Endodermal cell (in vitro differentiated cells): ENCODE data around the gene UGT1A3. TPM values are rescaled to one million over a fixed set of nuclear protein-coding genes. Genes with fewer than 3 reads are reported as not detected.

Source experiments
- DNase-seq: peaks from one replicate; pipeline ENCODE4 v3.0.0-alpha.2; 2017
- H3K27ac ChIP-seq: 2 replicates; pipeline ENCODE4 v1.5.1; 2013; ENCODE audit warnings: mild to moderate bottlenecking, low read depth, low read length, moderate library complexity
- H3K27me3 ChIP-seq: 2 replicates; pipeline ENCODE4 v1.6.1; 2013; ENCODE audit warnings: mild to moderate bottlenecking, low read length, moderate library complexity; ENCODE audit not compliant: insufficient read depth, control insufficient read depth, poor library complexity, severe bottlenecking
- H3K36me3 ChIP-seq: 2 replicates; pipeline ENCODE4 v1.7.0; 2013; ENCODE audit warnings: mild to moderate bottlenecking, low read length, moderate library complexity; ENCODE audit not compliant: control insufficient read depth, insufficient read depth
- H3K4me1 ChIP-seq: one replicate; pipeline ENCODE4 v1.7.0; 2013; ENCODE audit warnings: low read length; ENCODE audit not compliant: control insufficient read depth, insufficient read depth
- H3K4me3 ChIP-seq: 2 replicates; pipeline ENCODE4 v1.5.1; 2013; ENCODE audit warnings: mild to moderate bottlenecking, low read length, moderate library complexity
- H3K9ac ChIP-seq: 2 replicates; pipeline ENCODE4 v1.6.1; 2013; ENCODE audit warnings: mild to moderate bottlenecking, low read length, moderate library complexity; ENCODE audit not compliant: poor library complexity, severe bottlenecking; ENCODE audit errors: extremely low read depth
- H3K9me3 ChIP-seq: 2 replicates; pipeline ENCODE4 v1.6.1; 2013; ENCODE audit warnings: mild to moderate bottlenecking, low read length, moderate library complexity; ENCODE audit not compliant: control insufficient read depth
- H3K27ac Mint-ChIP-seq: 2 replicates; pipeline ENCODE4 v1.8.0; 2020; ENCODE audit warnings: mixed read lengths
- H3K27me3 Mint-ChIP-seq: 2 replicates; pipeline ENCODE4 v1.8.0; 2021; ENCODE audit warnings: mild to moderate bottlenecking, mixed read lengths; ENCODE audit not compliant: insufficient read depth
- H3K36me3 Mint-ChIP-seq: 2 replicates; pipeline ENCODE4 v1.8.0; 2020; ENCODE audit warnings: low read depth, mixed read lengths
- H3K4me1 Mint-ChIP-seq: 2 replicates; pipeline ENCODE4 v1.8.0; 2020; ENCODE audit warnings: mixed read lengths
- H3K4me3 Mint-ChIP-seq: 2 replicates; pipeline ENCODE4 v1.8.0; 2020; ENCODE audit warnings: mild to moderate bottlenecking, moderate library complexity, mixed read lengths
- H3K9me3 Mint-ChIP-seq: 2 replicates; pipeline ENCODE4 v1.8.0; 2020; ENCODE audit warnings: mild to moderate bottlenecking, mixed read lengths
- CTCF ChIP-seq: fragments of 200-600 bp; sonication (generic); conservative IDR thresholded peaks from 2 replicates; pipeline ENCODE4 v1.5.0; 2021; ENCODE audit warnings: antibody characterized with exemption, mild to moderate bottlenecking
- WGBS, 2 experiments: methylation state at CpG; one replicate each; pipeline versions ENCODE4 v1.1.5 to v1.1.7; 2013; ENCODE audit warnings: missing lambda C conversion rate in 2 of 2, mixed read lengths in 1 of 2; ENCODE audit not compliant: insufficient coverage in 1 of 2, insufficient read length in 1 of 2; 5-methylcytosine and 5-hydroxymethylcytosine counted together
- total RNA-seq, 2 donors: library from RNA; stranded (reverse); fragmentation: NEBNext Ultra II Directional in 1 of 2; extraction: Animal tissue kit (Norgen Biotek cat#: 25700) in 1 of 2; gene quantifications; 2 replicates in 1 of 2; 3 replicates in 1 of 2; pipeline ENCODE4 v1.2.1, GENCODE V29; 2021

UGT1A3 gene
- total RNA-seq, 2 donors from 2014 or later, result not detected

- Mint-ChIP-seq H3K27me3 (peaks cover 5% of the 10 kb centered on the region), H3K4me3 (no peak within 1 kb of the TSS), H3K36me3 (no peaks in the 10 kb centered on the region), H3K27ac (no peak within 1 kb of the TSS), H3K4me1 (no peaks in the 10 kb centered on the region), H3K9me3 (peaks cover 22% of the 10 kb centered on the region)
- H3K27ac ChIP-seq, result no peak within 1 kb of the TSS
- H3K27me3 ChIP-seq, result no peaks in the 10 kb centered on the region
- no peak within 1 kb of the TSS for H3K4me3 ChIP-seq
- H3K9me3 ChIP-seq, result peaks cover 10% of the 10 kb centered on the region
- no peak within 1 kb of the TSS for H3K9ac ChIP-seq
- TF ChIP-seq CTCF, result no peak
- WGBS, 2 experiments, result 81% methylated on average over 2 of the region's 2 CpGs; no CpG with 5 or more reads in 1 of the 2 experiments
- no peaks in the 10 kb centered on the region for H3K4me1 ChIP-seq
- no peaks in the 10 kb centered on the region for H3K36me3 ChIP-seq
- no peak for DNase-seq
Measured at GRCh38 chr2:233778030-233778429, 49.2 kb downstream of the UGT1A3 start, which contains the start of gene MROH2A. TSS of gene MROH2A (plus strand) at chr2:233778330. CDS start at chr2:233779359, 1,029 bp downstream.

DNA sequence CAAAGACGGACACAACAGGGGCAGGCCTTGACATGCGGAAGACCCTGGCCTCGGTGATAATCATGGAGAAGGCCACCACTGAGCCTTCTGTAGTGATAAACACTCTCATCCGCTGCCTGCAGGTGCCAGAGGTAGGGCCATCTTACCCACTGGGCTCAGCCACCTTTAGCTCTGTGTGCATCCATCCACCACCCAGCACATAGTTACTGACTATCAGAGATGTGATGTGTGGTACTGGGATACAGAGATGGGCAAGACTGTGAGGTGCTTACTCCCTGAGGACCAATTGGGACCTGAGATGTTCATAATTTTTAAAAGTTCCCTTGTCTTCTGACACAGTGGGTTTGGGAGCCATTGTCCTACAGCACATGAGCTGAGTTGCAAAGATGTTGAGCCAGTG lies 50.9 kb downstream of the UGT1A3 start:
- WGBS, 2 experiments, result 91 to 100% methylated on average over 3 to 4 of the region's 4 CpGs
- Histone ChIP-seq H3K27ac (no peak overlapping the region), H3K4me3 (no peak overlapping the region), H3K9ac (no peak overlapping the region), H3K4me1 (no peaks in the 10 kb centered on the region), H3K27me3 (no peaks in the 10 kb centered on the region), H3K9me3 (peaks cover 10% of the 10 kb centered on the region), H3K36me3 (no peaks in the 10 kb centered on the region)
- peaks cover 22% of the 10 kb centered on the region for H3K9me3 Mint-ChIP-seq
- TF ChIP-seq CTCF, result no peak
- no peak for DNase-seq
- H3K36me3 Mint-ChIP-seq, result no peaks in the 10 kb centered on the region
- no peak overlapping the region for H3K4me3 Mint-ChIP-seq
- no peak overlapping the region for H3K27ac Mint-ChIP-seq
- peaks cover 5% of the 10 kb centered on the region for H3K27me3 Mint-ChIP-seq
- no peaks in the 10 kb centered on the region for H3K4me1 Mint-ChIP-seq

DNA sequence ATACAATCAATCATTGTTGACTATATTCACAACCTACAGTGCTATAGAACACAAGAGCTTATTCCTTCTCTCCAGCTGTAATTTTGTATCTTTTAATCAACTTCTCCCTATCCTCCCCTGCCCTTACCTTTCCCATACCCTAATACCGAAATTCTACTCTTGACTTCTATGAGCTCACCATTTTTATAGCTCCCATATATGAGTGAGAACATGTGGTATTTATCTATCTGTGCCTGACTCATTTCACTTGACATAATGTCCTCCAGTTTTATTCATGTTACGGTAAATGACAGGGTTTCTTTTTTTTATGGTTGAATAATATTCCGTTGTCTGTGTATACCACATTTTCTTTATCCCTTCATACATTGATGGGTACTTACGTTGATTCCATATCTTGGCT lies 51.9 kb downstream of the UGT1A3 start:
- Histone ChIP-seq H3K9me3 (peaks cover 7% of the 10 kb centered on the region), H3K27me3 (no peaks in the 10 kb centered on the region), H3K4me3 (no peak overlapping the region), H3K27ac (no peak overlapping the region), H3K4me1 (no peaks in the 10 kb centered on the region), H3K9ac (no peak overlapping the region), H3K36me3 (no peaks in the 10 kb centered on the region)
- H3K27ac Mint-ChIP-seq, result no peak overlapping the region
- peaks cover 15% of the 10 kb centered on the region for H3K9me3 Mint-ChIP-seq
- H3K27me3 Mint-ChIP-seq, result peaks cover 5% of the 10 kb centered on the region
- H3K36me3 Mint-ChIP-seq, result no peaks in the 10 kb centered on the region
- no peak for DNase-seq
- no peak overlapping the region for H3K4me3 Mint-ChIP-seq
- no peaks in the 10 kb centered on the region for H3K4me1 Mint-ChIP-seq
- WGBS, 2 experiments, result 85 to 100% methylated on average over 1 to 3 of the region's 4 CpGs
- TF ChIP-seq CTCF, result no peak
